HepG2 (cell line): ENCODE data around the gene HDAC4. TPM values are rescaled to one million over a fixed set of nuclear protein-coding genes. Genes with fewer than 3 reads are reported as not detected.

Experiments used
- ASH2L ChIP-seq: fragments of 300-600, 200-600 bp; sonication (generic); IDR thresholded peaks from 2 replicates; pipeline ENCODE4 v1.7.0; 2017; ENCODE audit warnings: low read depth, mild to moderate bottlenecking, moderate library complexity, mixed read lengths, low read length; ENCODE audit not compliant: insufficient read length
- CREM ChIP-seq, 2 experiments: sonication (generic) in 1 of 2; formaldehyde crosslinking in 1 of 2; IDR thresholded peaks; 2 replicates each; pipeline versions ENCODE4 v1.4.0 to v1.6.1; 2016 to 2020; ENCODE audit warnings: antibody characterized with exemption in 1 of 2, mild to moderate bottlenecking in 1 of 2, missing genetic modification reagents in 1 of 2
- HHEX ChIP-seq: IDR thresholded peaks from 2 replicates; pipeline ENCODE4 v1.6.1; 2016; ENCODE audit warnings: control low read depth
- IRF2 ChIP-seq: IDR thresholded peaks from 2 replicates; pipeline ENCODE4 v1.6.1; 2018; ENCODE audit warnings: missing genetic modification reagents, missing compliant biosample characterization
- NBN ChIP-seq: fragments of 450-650 bp; conservative IDR thresholded peaks from 2 replicates; pipeline ENCODE4 v1.6.1; 2017
- RORA ChIP-seq: sonication (generic); formaldehyde crosslinking; IDR thresholded peaks from 2 replicates; pipeline ENCODE4 v1.5.0; 2020; ENCODE audit warnings: mild to moderate bottlenecking, missing genetic modification reagents, moderate library complexity
- STAT5B ChIP-seq: sonication (generic); formaldehyde crosslinking; IDR thresholded peaks from 2 replicates; pipeline ENCODE4 v1.4.0; 2020; ENCODE audit warnings: missing genetic modification reagents
- ZNF510 ChIP-seq: sonication (generic); formaldehyde crosslinking; IDR thresholded peaks from 2 replicates; pipeline ENCODE4 v1.4.0; 2020; ENCODE audit warnings: low read depth, mild to moderate bottlenecking, missing genetic modification reagents
- ZNF577 ChIP-seq: sonication (generic); formaldehyde crosslinking; IDR thresholded peaks from 2 replicates; pipeline ENCODE4 v1.4.0; 2020; ENCODE audit warnings: mild to moderate bottlenecking, low read depth, missing genetic modification reagents, borderline replicate concordance
- ZNF674 ChIP-seq: sonication (generic); formaldehyde crosslinking; IDR thresholded peaks from 2 replicates; pipeline ENCODE4 v1.5.0; 2020; ENCODE audit warnings: low read depth, mild to moderate bottlenecking, missing genetic modification reagents
- ZNF841 ChIP-seq: sonication (generic); formaldehyde crosslinking; IDR thresholded peaks from 2 replicates; pipeline ENCODE4 v1.8.1; 2023; ENCODE audit warnings: missing genetic modification reagents, borderline replicate concordance
- polyA plus RNA-seq, 8 experiments: library from polyadenylated mRNA; depleted of rRNA in 3 of 8; stranded (reverse) in 7 of 8; unstranded in 1 of 8; fragments of >200 nt; fragmentation: Illumina TruSeq in 4 of 8; extraction: Trizol in 4 of 8; gene quantifications; 2 replicates each; pipeline versions ENCODE4 v1.2.1 to v1.2.3, GENCODE V29; 2011 to 2016; ENCODE audit warnings: low read depth in 4 of 8, missing spikeins in 1 of 8, mixed read lengths in 1 of 8; ENCODE audit not compliant: insufficient read depth in 1 of 8
- total RNA-seq, 5 experiments: library from RNA; depleted of rRNA; stranded (reverse); fragments of >200 nt; fragmentation: Illumina TruSeq; extraction: Trizol; gene quantifications; 2 replicates each; pipeline ENCODE4 v1.2.3, GENCODE V29; 2016; ENCODE audit warnings: low read depth in 1 of 5
- TF ChIP-seq, protein P1 (sequence below): sonication (generic); formaldehyde crosslinking; IDR thresholded peaks from 2 replicates; pipeline ENCODE4 v1.8.0; 2022; ENCODE audit warnings: mild to moderate bottlenecking, missing genetic modification reagents, moderate library complexity
- TF ChIP-seq, protein P2 (sequence below): sonication (generic); formaldehyde crosslinking; IDR thresholded peaks from 2 replicates; pipeline ENCODE4 v1.8.0; 2023; ENCODE audit warnings: mild to moderate bottlenecking, missing genetic modification reagents
- TF ChIP-seq, protein P3 (sequence below), 2 experiments: fragments of 450-650 bp in 1 of 2; sonication (generic) in 1 of 2; formaldehyde crosslinking in 1 of 2; IDR thresholded peaks; 2 replicates each; pipeline versions ENCODE4 v1.6.1 to v1.8.0; 2016 to 2022; ENCODE audit warnings: antibody characterized with exemption in 1 of 2, mild to moderate bottlenecking in 1 of 2, missing genetic modification reagents in 1 of 2
- TF ChIP-seq, protein P4 (sequence below): IDR thresholded peaks from 2 replicates; pipeline ENCODE4 v1.6.1; 2016; ENCODE audit warnings: mild to moderate bottlenecking, missing biosample characterization, missing genetic modification reagents

The HDAC4 gene
- total and polyA plus RNA-seq, 2 of the 13 experiments (the other 11 are each of a cell fraction or from before 2014, with no cell fraction given), result 10.1 to 11.5 TPM

DNA sequence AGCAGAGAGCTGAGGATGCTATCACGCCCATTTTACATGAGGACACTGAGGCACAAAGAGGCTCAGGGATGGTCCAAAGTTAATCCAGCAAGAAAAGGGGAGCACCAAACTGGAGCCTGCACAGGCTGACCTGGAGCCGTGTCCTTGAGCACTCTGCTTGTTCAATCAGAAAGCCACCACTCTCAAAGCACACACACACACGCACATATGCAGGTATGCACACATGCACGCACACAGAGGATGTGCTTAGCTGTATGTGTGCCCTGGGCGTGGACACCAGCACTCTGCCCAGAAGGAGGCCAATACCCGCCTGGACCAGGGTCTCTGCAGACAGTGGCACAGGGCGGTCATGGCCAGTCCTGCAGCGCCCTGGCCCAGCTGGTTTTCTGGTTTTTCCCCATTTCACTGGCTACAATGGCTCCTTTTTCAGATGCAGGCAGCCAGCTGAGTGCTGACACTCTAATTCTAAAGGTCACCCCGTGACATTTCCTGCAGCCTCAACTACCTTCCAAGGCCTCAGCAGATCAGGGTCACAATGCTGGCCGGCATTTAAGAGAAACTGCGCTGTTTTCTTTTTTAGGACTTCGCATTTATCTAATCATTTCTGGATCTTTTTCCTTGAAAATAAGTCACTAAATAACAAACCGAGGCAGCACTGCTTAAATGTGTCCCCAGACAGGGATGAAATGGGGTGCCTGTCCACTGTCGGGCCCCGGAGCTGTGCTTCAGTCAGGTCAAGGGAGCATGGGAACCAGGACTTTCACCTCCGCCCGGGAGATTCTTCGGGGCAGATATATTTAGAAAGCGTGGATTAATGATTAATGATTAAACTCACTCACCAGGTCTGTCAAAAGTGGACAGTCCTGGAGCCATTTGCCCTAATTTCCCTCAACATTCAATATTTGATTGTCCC lies 104.5 kb downstream of the HDAC4 start (continued):
- TF ChIP-seq IRF2 (CRISPR knock-in tag) (peak; percentile 34; the same call in 1 of the 2 replicates), ZNF577 (no peak), ZNF674 (no peak), RORA (CRISPR knock-in tag) (peak; percentile 84; the same call in 1 of the 2 replicates), ZNF841 (no peak), NBN (no peak), CREM (IDR thresholded peaks at IDR 0.05) (peak; percentile 66), CREM (CRISPR knock-in tag; IDR thresholded peaks at IDR 0.05) (no peak), STAT5B (no peak), ASH2L (peak; percentile 94), ZNF510 (no peak), HHEX (CRISPR knock-in tag) (no peak)
- TF ChIP-seq, protein P1, sequence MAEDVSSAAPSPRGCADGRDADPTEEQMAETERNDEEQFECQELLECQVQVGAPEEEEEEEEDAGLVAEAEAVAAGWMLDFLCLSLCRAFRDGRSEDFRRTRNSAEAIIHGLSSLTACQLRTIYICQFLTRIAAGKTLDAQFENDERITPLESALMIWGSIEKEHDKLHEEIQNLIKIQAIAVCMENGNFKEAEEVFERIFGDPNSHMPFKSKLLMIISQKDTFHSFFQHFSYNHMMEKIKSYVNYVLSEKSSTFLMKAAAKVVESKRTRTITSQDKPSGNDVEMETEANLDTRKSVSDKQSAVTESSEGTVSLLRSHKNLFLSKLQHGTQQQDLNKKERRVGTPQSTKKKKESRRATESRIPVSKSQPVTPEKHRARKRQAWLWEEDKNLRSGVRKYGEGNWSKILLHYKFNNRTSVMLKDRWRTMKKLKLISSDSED (CRISPR knock-in tag), result no peak
- TF ChIP-seq, protein P2, sequence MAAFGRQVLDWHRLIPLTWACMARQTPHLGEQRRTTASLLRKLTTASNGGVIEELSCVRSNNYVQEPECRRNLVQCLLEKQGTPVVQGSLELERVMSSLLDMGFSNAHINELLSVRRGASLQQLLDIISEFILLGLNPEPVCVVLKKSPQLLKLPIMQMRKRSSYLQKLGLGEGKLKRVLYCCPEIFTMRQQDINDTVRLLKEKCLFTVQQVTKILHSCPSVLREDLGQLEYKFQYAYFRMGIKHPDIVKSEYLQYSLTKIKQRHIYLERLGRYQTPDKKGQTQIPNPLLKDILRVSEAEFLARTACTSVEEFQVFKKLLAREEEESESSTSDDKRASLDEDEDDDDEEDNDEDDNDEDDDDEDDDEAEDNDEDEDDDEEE (CRISPR knock-in tag), result no peak
- TF ChIP-seq, protein P3, sequence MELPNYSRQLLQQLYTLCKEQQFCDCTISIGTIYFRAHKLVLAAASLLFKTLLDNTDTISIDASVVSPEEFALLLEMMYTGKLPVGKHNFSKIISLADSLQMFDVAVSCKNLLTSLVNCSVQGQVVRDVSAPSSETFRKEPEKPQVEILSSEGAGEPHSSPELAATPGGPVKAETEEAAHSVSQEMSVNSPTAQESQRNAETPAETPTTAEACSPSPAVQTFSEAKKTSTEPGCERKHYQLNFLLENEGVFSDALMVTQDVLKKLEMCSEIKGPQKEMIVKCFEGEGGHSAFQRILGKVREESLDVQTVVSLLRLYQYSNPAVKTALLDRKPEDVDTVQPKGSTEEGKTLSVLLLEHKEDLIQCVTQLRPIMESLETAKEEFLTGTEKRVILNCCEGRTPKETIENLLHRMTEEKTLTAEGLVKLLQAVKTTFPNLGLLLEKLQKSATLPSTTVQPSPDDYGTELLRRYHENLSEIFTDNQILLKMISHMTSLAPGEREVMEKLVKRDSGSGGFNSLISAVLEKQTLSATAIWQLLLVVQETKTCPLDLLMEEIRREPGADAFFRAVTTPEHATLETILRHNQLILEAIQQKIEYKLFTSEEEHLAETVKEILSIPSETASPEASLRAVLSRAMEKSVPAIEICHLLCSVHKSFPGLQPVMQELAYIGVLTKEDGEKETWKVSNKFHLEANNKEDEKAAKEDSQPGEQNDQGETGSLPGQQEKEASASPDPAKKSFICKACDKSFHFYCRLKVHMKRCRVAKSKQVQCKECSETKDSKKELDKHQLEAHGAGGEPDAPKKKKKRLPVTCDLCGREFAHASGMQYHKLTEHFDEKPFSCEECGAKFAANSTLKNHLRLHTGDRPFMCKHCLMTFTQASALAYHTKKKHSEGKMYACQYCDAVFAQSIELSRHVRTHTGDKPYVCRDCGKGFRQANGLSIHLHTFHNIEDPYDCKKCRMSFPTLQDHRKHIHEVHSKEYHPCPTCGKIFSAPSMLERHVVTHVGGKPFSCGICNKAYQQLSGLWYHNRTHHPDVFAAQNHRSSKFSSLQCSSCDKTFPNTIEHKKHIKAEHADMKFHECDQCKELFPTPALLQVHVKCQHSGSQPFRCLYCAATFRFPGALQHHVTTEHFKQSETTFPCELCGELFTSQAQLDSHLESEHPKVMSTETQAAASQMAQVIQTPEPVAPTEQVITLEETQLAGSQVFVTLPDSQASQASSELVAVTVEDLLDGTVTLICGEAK (IDR thresholded peaks at IDR 0.05), result no peak
- TF ChIP-seq, protein P3 (CRISPR knock-in tag; IDR thresholded peaks at IDR 0.05), result peak; percentile 76; the same call in 1 of the 2 replicates
- TF ChIP-seq, protein P4, sequence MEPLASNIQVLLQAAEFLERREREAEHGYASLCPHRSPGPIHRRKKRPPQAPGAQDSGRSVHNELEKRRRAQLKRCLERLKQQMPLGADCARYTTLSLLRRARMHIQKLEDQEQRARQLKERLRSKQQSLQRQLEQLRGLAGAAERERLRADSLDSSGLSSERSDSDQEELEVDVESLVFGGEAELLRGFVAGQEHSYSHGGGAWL (CRISPR knock-in tag), result no peak
